22Rv1 (cell line): Measurements from ENCODE around the gene TBX15.

Experiments used
- H3K27ac ChIP-seq: fragments of 450-650 bp; 2 replicates; pipeline ENCODE4 v1.5.1; 2017
- CTCF ChIP-seq: fragments of 450-650 bp; IDR thresholded peaks from 2 replicates; pipeline ENCODE4 v1.5.1; 2017; ENCODE audit warnings: mild to moderate bottlenecking
- ZFX ChIP-seq: fragments of 450-650 bp; IDR thresholded peaks from 2 replicates; pipeline ENCODE4 v1.6.1; 2017; ENCODE audit warnings: antibody characterized with exemption, borderline replicate concordance

TBX15 gene

DNA sequence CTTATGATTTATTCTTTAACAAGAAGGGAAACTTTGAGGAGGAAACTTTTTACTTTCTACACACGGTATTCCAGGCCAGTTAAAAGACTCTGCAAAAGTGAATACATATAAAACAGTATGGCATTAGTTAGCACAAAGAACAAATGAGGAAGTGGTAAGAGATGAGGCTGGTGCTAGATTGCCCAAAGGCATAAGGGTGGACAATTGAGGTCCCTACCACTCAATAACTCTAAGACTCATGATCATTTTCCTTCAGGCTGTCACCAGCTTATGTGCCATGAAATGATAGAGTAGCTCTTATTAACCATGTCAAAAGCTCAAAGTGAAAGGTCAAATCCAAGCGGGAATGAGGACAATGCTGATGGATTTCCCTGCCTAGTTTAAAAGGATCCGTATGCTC is 124.5 kb downstream of the TBX15 start:
- no peak overlapping the region for H3K27ac ChIP-seq
- TF ChIP-seq CTCF (no peak), ZFX (no peak)

- TF ChIP-seq ZFX (no peak), CTCF (no peak)
Measured at GRCh38 chr1:118862755-118863154, 125.4 kb downstream of the TBX15 start.

GRCh38 chr1:118861216-118861615 is 126.9 kb downstream of the TBX15 start:
- TF ChIP-seq ZFX: no peak
- TF ChIP-seq CTCF: no peak
- H3K27ac ChIP-seq: no peak overlapping the region

More at GRCh38 chr1:118862755-118863154, 125.4 kb downstream of the TBX15 start:
- H3K27ac ChIP-seq: no peak overlapping the region

- H3K27ac ChIP-seq: no peak overlapping the region
- TF ChIP-seq CTCF: no peak
- TF ChIP-seq ZFX: no peak
Measured at GRCh38 chr1:118859999-118860398, 128.1 kb downstream of the TBX15 start.

- H3K27ac ChIP-seq: no peak overlapping the region
- no peak for TF ChIP-seq ZFX
- no peak for TF ChIP-seq CTCF
Measured at GRCh38 chr1:118846443-118846842, 141.7 kb downstream of the TBX15 start.

- no peak for TF ChIP-seq ZFX
- no peak for TF ChIP-seq CTCF
- no peak overlapping the region for H3K27ac ChIP-seq
Measured at GRCh38 chr1:118842452-118843201, 145.5 kb downstream of the TBX15 start.

GRCh38 chr1:118841521-118841920 is 146.6 kb downstream of the TBX15 start:
- TF ChIP-seq ZFX: no peak
- no peak for TF ChIP-seq CTCF
- H3K27ac ChIP-seq: no peak overlapping the region
